GM23248 (cell line): Measurements from ENCODE around the gene CAMSAP2.

ENCODE experiments used
- EZH2 ChIP-seq: fragments of 200-600 bp; sonication (generic); IDR thresholded peaks from 2 replicates; pipeline ENCODE4 v1.6.1; 2018; ENCODE audit warnings: antibody characterized with exemption, mild to moderate bottlenecking; ENCODE audit not compliant: insufficient read depth, poor library complexity, severe bottlenecking
- EZH2phosphoT487 ChIP-seq: fragments of 200-600 bp; sonication (generic); IDR thresholded peaks from 2 replicates; pipeline ENCODE4 v1.6.1; 2018; ENCODE audit warnings: antibody characterized with exemption, moderate library complexity, mild to moderate bottlenecking, low read depth; ENCODE audit not compliant: insufficient read depth

GRCh38 chr1:200776949-200777348, 38.3 kb downstream of the CAMSAP2 start:
- TF ChIP-seq EZH2 (no peak), EZH2phosphoT487 (no peak)
